Cerebellar nuclear complex (tissue), 1 donor: ENCODE results near the gene ZNF71.
A peak's percentile ranks its signal among the peaks of the same experiment; 100 is the strongest.
"Not testable (repeated sequence)": the region's sequence is repeated elsewhere in the genome, so short reads cannot be mapped to it uniquely, and the experiment has no call there.

Experiments
- DNase-seq, 2 experiments: peaks; one replicate each; lab custom pipeline; 2025; lab: John Stamatoyannopoulos, UW

ZNF71 gene

DNA sequence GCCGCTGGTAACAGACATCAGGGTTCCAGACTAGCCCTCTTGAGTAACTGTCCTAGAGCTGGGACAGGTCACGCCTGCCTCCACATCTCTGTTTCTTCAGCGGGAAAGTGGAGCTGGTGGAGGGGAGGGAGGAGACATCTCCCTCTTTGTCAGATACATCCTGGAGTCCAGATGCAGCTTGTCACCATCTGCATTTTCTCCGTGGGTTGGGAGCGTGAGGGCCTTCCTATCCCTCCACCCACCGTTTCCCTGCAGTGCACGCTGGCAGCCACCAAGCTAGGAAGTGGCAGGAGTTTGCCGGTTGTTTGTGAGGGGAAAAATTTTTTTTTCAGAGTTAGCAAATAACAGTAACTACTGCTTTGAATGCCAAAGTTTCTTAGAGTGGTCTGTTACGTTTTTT is 27.9 kb downstream of the ZNF71 start:
- DNase-seq = no peak

DNA sequence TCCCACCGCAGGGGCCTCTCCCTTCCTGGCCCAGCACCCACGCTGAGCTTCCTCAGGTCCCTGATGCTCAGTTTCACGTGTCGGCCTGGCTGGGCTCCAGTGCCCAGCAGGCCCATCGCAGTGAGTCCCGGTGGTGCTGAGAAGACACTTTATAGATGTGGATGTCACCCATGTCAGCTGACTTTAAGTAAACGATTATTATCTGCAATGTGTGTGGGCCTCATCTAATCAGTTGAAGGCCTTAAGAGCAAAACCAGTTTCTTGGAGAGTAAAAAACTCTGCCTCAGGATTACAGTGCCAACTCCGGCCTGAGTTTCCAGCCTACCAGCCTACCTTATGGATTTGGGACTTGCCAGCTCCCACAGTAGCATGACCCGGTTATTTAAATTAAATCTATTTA is 30.6 kb downstream of the ZNF71 start:
- DNase-seq = no peak

DNA sequence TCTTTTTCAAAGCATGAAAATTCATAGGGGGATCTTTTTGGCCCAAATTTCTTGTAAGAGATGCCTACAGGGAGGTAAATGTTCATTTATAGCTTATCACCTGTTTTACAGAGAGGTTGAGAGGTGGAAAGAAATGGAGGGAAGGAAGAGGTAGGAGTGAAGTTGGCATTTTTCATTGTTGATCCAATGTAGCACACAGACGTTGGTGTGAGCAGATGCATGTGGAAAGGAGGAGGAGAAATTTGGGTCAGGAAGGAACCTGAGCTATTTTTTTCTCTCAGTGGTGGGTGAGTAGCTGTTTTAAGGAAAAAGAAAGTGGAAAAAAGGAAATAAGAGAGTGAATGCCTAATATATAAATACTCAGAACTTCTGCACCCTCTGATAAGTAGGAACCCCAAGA is 37.9 kb downstream of the ZNF71 start:
- no peak for DNase-seq

DNA sequence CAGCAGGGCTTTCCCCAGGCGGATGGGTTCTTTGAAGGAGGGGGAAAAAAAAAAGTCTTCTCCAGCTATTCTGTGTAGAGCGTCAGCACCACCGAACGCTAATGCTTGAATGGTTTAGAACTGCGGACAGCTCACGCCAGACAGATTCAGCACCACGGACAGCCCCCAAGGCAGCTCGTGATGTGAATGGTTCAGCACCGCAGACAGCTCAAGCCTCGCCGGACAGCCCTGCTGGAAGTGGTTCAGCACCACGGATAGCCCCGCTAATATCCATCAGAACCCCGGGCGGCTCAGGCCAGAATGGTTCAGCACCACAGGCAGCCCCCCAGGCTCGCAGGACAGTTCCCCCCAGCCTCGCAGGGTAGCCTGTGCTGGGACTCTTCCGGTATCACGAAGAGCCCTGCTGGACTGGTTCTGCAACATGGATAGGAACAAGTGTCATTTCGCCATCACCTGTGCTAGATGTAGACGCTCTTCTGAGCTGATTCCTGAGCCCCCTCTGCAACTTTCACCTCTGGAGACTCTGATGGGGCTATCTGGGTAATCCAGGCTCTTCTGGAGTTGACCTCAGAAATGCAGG is 43.0 kb downstream of the ZNF71 start:
- no peak for DNase-seq

GRCh38 chr19:56639217-56639616 is 44.1 kb downstream of the ZNF71 start:
- no peak for DNase-seq

GRCh38 chr19:56642711-56643459 is 47.8 kb downstream of the ZNF71 start, which contains the start of gene SMIM17:
Gene SMIM17, plus strand, starts transcription at chr19:56643159. Its CDS starts 2,509 bp downstream, at chr19:56645668.
- DNase-seq = no peak

GRCh38 chr19:56643460-56643955 is 48.4 kb downstream of the ZNF71 start:
- no peak for DNase-seq

DNA sequence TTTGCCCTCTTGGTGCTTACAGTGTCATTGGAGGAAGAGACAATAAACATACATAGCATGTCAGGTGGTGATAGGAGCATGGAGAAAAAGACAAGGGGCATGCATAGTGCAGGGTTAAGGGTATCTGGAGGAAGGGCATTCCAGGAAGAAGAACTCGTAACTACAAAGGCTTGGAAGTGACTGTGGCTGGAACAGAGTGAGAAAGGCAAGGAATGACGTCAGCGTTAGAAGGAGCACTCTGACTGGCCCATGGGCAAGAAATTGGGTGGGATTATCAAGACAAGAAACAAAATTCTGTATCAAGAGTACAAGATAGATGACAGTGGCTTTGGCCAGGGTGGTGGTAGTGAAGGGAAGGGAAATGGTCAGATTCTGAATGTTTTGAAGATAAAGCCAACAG is 59.0 kb downstream of the ZNF71 start:
- DNase-seq = no peak

GRCh38 chr19:56660381-56661107 is 65.4 kb downstream of the ZNF71 start:
- DNase-seq = no peak

DNA sequence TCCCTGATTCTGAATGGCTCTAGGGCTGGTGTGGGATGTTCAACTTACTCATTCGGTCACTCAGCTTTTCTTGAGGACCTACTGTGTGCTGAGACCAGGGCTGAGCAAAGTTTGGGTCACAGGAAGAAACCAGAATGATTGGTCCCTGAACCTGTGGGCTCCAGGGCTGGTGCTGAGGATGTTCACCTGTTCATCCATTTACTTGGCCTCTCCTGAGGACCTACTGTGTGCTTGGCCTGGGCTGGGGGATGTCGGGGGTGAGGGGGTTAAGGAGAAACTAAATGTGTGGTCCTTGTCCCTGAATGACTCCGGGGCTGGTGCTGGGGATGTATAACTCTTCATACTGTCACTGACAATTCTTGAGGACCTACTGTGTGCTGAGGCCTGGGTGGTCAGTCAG is 66.1 kb downstream of the ZNF71 start:
- no peak for DNase-seq

DNA sequence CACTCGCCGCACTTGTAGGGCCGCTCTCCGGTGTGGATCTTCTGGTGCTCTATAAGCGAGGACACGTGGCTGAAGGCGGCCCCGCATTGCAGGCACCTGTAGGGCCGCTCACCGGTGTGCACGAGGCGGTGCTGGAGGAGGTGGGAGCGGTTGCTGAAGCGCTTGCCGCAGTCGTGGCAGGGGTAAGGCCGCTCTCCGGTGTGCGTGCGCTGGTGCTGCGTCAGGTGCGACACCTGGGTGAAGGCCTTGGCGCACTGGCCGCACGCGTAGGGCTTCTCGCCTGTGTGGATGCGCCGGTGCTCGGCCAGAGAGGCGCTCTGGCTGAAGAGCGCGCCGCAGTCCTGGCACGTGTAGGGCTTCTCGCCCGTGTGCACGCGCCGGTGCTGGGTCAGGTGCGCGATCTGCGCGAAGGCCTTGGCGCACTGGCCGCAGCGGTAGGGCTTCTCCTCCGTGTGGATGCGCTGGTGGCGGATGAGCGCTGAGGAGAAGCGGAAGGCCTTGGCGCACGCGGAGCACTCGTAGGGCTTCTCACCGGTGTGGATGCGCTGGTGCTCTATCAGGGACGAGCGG is 68.9 kb downstream of the ZNF71 start:
- DNase-seq = no peak

DNA sequence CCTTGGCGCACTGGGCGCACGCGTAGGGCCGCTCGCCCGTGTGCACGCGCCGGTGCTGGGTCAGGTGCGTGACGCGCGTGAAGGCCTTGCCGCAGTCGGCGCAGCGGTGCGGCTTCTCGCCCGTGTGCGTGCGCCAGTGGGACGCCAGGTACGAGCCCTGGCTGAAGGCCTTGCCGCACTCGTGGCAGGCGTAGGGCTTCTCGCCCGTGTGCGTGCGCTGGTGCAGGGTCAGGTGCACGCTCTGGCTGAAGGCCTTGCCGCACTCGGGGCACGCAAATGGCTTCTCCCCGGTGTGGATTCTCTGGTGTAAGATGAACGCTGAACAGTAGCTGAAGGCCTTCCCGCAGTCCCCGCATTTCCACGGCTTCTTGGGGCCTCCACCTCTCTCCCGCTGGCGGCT is 69.4 kb downstream of the ZNF71 start:
- no peak for DNase-seq

GRCh38 chr19:56667311-56667870 is 72.3 kb downstream of the ZNF71 start:
- no peak for DNase-seq

- no peak for DNase-seq
Observed at GRCh38 chr19:56668676-56669075, 73.6 kb downstream of the ZNF71 start.

- DNase-seq = no peak
Observed at GRCh38 chr19:56670401-56670960, 75.4 kb downstream of the ZNF71 start.

- DNase-seq = no peak
Observed at GRCh38 chr19:56670961-56671612, 76.0 kb downstream of the ZNF71 start.

DNA sequence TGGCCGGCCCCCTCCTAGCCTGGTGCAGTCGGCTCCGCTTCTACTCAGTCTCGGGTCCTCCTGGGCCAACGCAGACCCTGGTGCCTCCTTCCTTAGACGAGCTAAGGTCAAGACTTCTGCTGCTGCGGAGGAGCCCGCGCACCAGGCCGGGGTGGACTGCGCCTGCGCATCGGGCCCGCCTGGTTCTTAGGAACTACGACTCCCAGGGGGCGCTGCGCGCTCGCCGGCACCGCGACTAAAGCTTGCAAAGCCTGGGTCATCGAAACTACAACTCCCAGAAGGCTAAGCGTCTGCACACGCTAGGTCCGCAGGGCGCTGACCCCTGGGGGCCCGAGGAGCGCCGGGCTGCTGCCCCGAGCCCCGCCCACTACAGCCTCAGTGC is 76.5 kb downstream of the ZNF71 start, which contains the start of gene ZNF835:
TSS of gene ZNF835 (minus strand) at position 145 of the 382 bp plus-strand sequence. CDS start 6,559 bp downstream, outside the sequence.
- DNase-seq = peak; percentile 20 to 77

- not testable (repeated sequence) for DNase-seq
Observed at GRCh38 chr19:56672610-56673009, 77.5 kb downstream of the ZNF71 start.
